Hepatocyte (in vitro differentiated cells): ENCODE data around the gene RPS15.

ENCODE experiments used
- EZH2 ChIP-seq: fragments of 200-600 bp; sonication (generic); IDR thresholded peaks from 2 replicates; pipeline ENCODE4 v1.6.1; 2016; ENCODE audit warnings: antibody characterized with exemption, mild to moderate bottlenecking, borderline replicate concordance
- TF ChIP-seq, protein P1 (sequence below): fragments of 200-600 bp; sonication (generic); IDR thresholded peaks from 2 replicates; pipeline ENCODE4 v1.5.1; 2016; ENCODE audit warnings: antibody characterized with exemption, mild to moderate bottlenecking; ENCODE audit not compliant: poor library complexity

DNA sequence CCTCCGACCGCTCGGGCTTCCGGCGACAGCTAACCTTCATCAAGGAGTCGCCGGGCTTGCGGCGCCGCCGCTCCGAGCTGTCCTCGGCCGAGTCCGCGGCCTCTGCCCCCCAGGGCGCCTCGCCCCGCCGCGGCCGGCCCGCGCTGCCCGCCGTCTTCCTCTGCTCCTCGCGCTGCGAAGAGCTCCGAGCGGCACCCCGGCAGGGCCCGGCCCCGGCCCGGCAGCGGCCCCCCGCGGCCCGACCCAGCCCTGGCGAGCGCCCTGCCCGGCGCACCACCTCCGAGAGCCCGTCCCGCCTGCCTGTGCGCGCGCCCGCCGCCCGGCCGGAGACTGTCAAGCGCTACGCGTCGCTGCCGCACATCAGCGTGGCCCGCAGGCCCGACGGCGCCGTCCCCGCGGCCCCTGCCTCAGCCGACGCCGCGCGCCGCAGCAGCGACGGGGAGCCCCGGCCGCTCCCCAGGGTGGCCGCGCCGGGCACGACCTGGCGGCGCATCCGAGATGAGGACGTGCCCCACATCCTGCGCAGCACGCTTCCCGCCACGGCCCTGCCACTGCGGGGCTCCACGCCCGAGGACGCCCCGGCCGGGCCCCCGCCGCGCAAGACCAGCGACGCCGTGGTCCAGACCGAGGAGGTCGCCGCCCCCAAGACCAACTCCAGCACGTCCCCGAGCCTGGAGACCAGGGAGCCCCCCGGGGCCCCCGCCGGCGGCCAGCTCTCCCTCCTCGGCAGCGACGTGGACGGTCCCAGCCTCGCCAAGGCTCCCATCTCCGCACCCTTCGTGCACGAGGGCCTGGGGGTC lies 31.3 kb downstream of the RPS15 start:
- TF ChIP-seq, protein P1, sequence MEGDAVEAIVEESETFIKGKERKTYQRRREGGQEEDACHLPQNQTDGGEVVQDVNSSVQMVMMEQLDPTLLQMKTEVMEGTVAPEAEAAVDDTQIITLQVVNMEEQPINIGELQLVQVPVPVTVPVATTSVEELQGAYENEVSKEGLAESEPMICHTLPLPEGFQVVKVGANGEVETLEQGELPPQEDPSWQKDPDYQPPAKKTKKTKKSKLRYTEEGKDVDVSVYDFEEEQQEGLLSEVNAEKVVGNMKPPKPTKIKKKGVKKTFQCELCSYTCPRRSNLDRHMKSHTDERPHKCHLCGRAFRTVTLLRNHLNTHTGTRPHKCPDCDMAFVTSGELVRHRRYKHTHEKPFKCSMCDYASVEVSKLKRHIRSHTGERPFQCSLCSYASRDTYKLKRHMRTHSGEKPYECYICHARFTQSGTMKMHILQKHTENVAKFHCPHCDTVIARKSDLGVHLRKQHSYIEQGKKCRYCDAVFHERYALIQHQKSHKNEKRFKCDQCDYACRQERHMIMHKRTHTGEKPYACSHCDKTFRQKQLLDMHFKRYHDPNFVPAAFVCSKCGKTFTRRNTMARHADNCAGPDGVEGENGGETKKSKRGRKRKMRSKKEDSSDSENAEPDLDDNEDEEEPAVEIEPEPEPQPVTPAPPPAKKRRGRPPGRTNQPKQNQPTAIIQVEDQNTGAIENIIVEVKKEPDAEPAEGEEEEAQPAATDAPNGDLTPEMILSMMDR: no peak
- TF ChIP-seq EZH2: no peak
